ENCODE results near the gene CNPY3.

DNA sequence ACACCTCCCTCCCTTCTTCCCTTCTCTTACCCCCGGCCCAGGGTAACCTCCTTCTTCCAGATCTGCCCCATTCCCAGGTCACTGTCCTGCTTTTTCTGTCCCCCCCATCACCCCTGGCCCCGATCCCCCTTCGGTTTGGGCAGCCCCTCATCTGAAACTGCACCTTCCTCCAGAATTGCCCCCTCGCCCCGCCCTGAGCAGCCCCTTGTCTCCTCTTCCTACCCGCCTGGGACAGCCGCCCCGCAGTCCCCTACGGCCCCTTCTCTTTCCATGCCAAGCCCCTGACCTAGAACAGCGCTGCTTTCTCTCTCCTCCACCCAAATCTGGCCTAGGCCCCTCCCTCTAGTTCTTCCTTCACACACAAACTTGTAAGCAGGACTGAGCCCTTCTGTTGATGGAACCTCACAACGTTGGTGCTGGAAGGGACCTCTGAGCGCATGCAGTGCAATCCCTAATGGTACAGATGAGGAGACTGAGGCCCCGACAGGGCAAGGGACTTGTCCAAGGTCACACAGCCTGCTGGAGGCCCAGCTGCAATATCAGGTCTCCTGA lies 55.7 kb downstream of the CNPY3 start:
- TF ChIP-seq, protein P1, sequence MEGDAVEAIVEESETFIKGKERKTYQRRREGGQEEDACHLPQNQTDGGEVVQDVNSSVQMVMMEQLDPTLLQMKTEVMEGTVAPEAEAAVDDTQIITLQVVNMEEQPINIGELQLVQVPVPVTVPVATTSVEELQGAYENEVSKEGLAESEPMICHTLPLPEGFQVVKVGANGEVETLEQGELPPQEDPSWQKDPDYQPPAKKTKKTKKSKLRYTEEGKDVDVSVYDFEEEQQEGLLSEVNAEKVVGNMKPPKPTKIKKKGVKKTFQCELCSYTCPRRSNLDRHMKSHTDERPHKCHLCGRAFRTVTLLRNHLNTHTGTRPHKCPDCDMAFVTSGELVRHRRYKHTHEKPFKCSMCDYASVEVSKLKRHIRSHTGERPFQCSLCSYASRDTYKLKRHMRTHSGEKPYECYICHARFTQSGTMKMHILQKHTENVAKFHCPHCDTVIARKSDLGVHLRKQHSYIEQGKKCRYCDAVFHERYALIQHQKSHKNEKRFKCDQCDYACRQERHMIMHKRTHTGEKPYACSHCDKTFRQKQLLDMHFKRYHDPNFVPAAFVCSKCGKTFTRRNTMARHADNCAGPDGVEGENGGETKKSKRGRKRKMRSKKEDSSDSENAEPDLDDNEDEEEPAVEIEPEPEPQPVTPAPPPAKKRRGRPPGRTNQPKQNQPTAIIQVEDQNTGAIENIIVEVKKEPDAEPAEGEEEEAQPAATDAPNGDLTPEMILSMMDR (IDR thresholded peaks at IDR 0.05; ENCODE audit: borderline replicate concordance, extremely low read depth, low read length, poor library complexity, severe bottlenecking): no peak
- TF ChIP-seq EZH2 (IDR thresholded peaks at IDR 0.05; ENCODE audit: borderline replicate concordance, low read depth, low read length, severe bottlenecking): no peak
